Duodenal mucosa (tissue), 2 donors: ENCODE measurements around the gene ENTPD6.
"Not testable (repeated sequence)": the region's sequence is repeated elsewhere in the genome, so short reads cannot be mapped to it uniquely, and the experiment has no call there.

ENCODE experiments used
- H3K27ac ChIP-seq: one replicate; pipeline ENCODE4 v1.7.0; 2013; ENCODE audit warnings: low read depth, low read length
- H3K27me3 ChIP-seq, 2 donors: one replicate each; pipeline ENCODE4 v1.7.0; 2013; ENCODE audit warnings: low read length in 2 of 2, control low read depth in 1 of 2; ENCODE audit not compliant: insufficient read depth in 2 of 2, control insufficient read depth in 1 of 2
- H3K36me3 ChIP-seq, 2 donors: one replicate each; pipeline ENCODE4 v1.7.0; 2013; ENCODE audit warnings: low read length in 2 of 2, control low read depth in 1 of 2; ENCODE audit not compliant: insufficient read depth in 2 of 2, control insufficient read depth in 1 of 2
- H3K4me1 ChIP-seq, 2 donors: one replicate each; pipeline ENCODE4 v1.7.0; 2013; ENCODE audit warnings: low read length in 2 of 2, control low read depth in 1 of 2; ENCODE audit not compliant: insufficient read depth in 2 of 2, control insufficient read depth in 1 of 2
- H3K4me3 ChIP-seq, 2 donors: one replicate each; pipeline ENCODE4 v1.7.0; 2013; ENCODE audit warnings: low read length in 2 of 2, low read depth in 1 of 2
- H3K9ac ChIP-seq, 2 donors: one replicate each; pipeline ENCODE4 v1.7.0; 2013; ENCODE audit warnings: low read length in 2 of 2, low read depth in 1 of 2
- H3K9me3 ChIP-seq, 2 donors: one replicate each; pipeline ENCODE4 v1.7.0; 2013; ENCODE audit warnings: low read length in 2 of 2, control low read depth in 1 of 2; ENCODE audit not compliant: control insufficient read depth in 1 of 2

The ENTPD6 gene

DNA sequence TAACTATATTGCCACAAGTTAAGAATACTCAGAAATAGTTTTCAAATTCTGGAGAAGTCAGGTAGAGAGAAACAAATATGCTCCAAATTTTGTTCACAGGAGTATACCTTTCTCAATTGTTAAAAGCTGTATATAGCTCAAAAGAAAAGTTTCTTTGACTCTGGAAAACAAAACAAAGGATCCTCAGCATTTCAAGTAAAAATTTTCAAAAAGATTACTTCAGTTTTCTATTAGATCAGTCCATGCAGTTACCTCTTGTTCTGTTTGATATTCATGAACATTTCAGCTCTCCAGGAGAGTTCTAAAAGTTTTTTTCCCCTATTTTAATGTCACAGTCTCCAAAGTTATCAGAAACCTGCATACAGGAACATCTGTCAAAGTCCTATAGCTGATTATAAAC, 30.4 kb upstream of the ENTPD6 start:
- no peaks in the 10 kb centered on the region for H3K36me3 ChIP-seq
- H3K9me3 ChIP-seq: peaks cover 0 to 2% of the 10 kb centered on the region in 2 donors
- H3K4me1 ChIP-seq: no peaks in the 10 kb centered on the region
- no peaks in the 10 kb centered on the region for H3K27me3 ChIP-seq
- H3K9ac ChIP-seq: no peak overlapping the region
- H3K27ac ChIP-seq: no peak overlapping the region
- H3K4me3 ChIP-seq: no peak overlapping the region

DNA sequence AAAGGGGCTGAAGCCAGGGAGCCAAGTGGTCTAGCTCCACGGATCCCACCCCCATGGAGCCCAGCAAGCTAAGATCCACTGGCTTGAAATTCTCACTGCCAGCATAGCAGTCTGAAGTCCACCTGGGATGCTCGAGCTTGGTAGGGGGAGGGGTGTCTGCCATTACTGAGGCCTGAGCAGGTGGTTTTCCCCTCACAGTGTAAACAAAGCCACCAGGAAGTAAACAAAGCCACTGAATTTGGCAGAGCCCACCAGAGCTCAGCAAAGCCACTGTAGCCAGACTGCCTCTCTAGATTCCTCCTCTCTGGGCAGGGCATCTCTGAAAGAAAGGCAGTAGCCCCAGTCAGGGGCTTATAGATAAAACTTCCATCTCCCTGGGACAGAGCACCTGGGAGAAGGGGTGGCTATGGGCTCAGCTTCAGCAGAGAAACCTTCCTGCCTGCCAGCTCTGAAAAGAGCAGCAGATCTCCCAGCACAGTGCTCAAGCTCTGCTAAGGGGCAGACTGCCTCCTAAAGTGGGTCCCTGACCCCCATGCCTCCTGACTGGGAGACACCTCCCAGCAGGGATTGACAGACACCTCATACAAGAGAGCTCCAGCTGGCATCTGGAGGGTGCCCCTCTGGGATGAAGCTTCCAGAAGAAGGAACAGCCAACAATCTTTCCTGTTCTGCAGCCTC, 29.3 kb upstream of the ENTPD6 start:
- not testable (repeated sequence) for H3K27ac ChIP-seq, H3K36me3 ChIP-seq, H3K9me3 ChIP-seq

DNA sequence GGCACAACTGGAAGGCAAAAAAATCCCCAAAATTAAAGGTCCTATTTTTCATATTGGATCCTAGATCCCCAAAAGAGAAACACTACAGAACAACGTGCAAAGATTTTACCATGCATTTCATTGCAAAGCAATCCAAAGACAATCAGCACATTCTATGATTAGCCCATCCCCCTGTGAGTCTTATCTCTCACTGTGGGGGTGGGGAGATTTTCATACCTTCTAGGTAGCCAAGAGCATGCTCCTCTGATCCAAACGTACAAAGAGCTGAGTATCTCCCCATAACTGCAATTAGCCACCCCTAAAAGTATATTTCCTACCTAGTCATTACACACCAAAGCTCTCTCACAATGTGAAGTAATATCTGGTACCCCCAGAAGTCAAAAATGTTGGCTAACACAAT, 22.2 kb upstream of the ENTPD6 start:
- no peak overlapping the region for H3K9ac ChIP-seq
- no peaks in the 10 kb centered on the region for H3K36me3 ChIP-seq
- H3K27me3 ChIP-seq: no peaks in the 10 kb centered on the region
- H3K9me3 ChIP-seq: no peaks in the 10 kb centered on the region
- H3K27ac ChIP-seq: no peak overlapping the region
- peak overlapping the region in 1 of 2 donors; percentile 7 for H3K4me3 ChIP-seq
- H3K4me1 ChIP-seq: peaks cover 0 to 5% of the 10 kb centered on the region in 2 donors

More for the DNA sequence above, 29.3 kb upstream of the ENTPD6 start:
- H3K27me3 ChIP-seq, H3K4me1 ChIP-seq, H3K4me3 ChIP-seq, H3K9ac ChIP-seq: not testable (repeated sequence)

DNA sequence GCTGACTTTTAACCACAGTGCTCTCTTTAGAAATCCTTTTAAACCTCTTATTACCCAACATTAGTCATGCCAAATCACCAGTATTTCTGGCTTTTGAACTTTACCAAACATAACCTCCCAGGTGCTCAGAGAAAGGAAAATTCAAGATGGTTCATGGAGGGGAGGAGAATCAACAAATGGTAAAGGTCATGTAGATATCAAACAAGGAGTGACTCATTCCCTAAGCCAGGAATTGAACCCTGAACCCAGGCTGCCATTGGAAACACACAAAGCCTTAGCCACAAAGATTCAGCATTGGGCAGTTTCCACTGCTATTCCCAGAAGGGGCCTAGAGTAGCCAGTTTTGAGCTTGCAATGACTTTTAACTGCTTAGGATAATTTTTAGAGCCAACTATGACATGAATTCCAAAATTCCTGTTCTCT, 21.6 kb upstream of the ENTPD6 start:
- no peaks in the 10 kb centered on the region for H3K36me3 ChIP-seq
- peak overlapping the region in 1 of 2 donors; percentile 7 for H3K4me3 ChIP-seq
- no peaks in the 10 kb centered on the region for H3K9me3 ChIP-seq
- no peaks in the 10 kb centered on the region for H3K27me3 ChIP-seq
- H3K4me1 ChIP-seq: peaks cover 0 to 5% of the 10 kb centered on the region in 2 donors
- no peak overlapping the region for H3K27ac ChIP-seq
- no peak overlapping the region for H3K9ac ChIP-seq

DNA sequence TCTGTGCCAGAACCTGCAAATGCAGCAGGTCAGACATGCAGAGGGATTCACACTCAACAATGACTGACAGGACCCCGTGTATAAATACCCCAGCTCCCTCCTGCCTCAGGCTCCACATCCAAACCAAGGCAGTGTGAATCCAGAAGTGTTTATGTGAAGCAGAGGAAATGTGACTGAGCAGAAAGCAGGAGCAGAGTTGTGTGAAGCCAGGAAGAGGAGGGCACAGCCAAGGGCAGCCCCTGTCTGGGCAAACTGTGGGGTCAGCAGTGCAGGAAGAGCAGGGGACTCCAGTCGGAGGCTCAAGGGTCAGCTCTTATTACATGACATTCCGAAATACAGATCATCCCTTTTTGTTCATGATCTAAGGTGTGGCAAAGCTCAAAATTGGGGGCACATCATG, 19.3 kb upstream of the ENTPD6 start:
- Histone ChIP-seq H3K9me3 (no peaks in the 10 kb centered on the region), H3K9ac (no peak overlapping the region), H3K27ac (no peak overlapping the region)

DNA sequence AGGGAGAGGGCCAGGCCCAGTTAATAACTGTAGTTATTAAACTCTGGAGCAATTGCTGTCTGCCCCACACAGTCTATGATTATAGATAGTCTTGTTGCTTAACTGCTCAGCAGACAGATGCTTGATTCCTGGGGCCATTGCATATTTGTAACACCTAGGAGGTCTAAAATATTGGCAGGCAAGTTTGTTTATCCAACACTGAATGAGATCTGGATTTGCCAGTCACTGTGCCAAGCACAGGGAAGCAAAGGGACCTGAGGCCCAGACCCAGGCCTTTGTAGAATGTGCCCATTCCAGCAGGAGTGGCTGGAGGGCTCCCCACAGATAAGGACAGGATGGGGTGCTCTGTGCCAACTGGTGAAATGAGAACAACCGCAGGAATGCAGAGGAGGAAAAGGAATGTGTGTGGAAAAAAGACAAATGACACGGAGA, 17.6 kb upstream of the ENTPD6 start:
- H3K9ac ChIP-seq: no peak overlapping the region
- no peak overlapping the region for H3K27ac ChIP-seq
- H3K4me1 ChIP-seq: peaks cover 0 to 5% of the 10 kb centered on the region in 2 donors
- no peak overlapping the region for H3K4me3 ChIP-seq
- H3K9me3 ChIP-seq: no peaks in the 10 kb centered on the region
- no peaks in the 10 kb centered on the region for H3K36me3 ChIP-seq
- H3K27me3 ChIP-seq: no peaks in the 10 kb centered on the region

More for the DNA sequence above, 19.3 kb upstream of the ENTPD6 start:
- H3K36me3 ChIP-seq: no peaks in the 10 kb centered on the region
- H3K4me3 ChIP-seq: no peak overlapping the region
- H3K27me3 ChIP-seq: no peaks in the 10 kb centered on the region
- peaks cover 0 to 5% of the 10 kb centered on the region in 2 donors for H3K4me1 ChIP-seq

DNA sequence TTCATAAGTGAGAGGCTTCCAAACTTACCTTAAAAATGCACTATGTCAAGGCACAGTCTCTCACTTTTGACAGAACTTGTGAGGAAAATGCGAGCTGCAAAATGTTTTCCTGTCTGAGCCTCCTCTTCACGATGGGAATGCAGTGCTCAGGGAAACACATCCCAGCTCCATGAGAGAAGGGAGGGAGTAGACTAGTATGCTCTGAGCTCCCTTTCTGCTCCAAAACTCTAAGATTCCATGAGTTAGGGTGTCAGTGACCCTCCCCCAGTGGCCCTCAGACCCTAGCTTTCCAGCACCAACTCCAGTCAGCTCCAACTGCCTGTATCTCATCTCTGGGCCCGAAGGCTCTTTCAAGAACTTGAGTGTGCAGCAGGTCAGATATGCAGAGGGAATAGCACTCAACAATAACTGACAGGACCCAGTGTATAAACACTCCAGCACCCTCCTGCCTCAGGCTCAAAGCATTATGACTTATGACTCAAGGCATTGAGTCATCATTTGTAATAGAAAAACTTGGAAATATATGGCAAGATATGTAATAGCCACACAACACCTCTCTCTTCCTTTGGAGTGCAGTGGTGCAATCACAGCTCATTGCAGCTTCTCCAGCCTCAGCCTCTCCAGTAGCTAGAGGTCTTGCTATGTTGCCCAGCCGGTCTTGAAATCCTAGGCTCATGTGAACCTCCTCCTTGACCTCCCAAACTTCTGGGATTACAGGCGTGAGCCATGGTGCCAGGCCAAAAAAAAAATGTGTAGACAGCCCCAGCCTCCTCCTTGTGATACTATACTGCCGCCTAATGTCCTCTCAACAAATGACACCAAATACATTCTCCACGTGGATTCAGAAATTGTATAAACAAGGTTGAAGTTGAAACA, 16.7 kb upstream of the ENTPD6 start:
- no peak overlapping the region for H3K27ac ChIP-seq
- no peaks in the 10 kb centered on the region for H3K36me3 ChIP-seq
- H3K27me3 ChIP-seq: no peaks in the 10 kb centered on the region
- no peaks in the 10 kb centered on the region for H3K4me1 ChIP-seq
- H3K4me3 ChIP-seq: no peak overlapping the region
- H3K9me3 ChIP-seq: no peaks in the 10 kb centered on the region
- no peak overlapping the region for H3K9ac ChIP-seq

DNA sequence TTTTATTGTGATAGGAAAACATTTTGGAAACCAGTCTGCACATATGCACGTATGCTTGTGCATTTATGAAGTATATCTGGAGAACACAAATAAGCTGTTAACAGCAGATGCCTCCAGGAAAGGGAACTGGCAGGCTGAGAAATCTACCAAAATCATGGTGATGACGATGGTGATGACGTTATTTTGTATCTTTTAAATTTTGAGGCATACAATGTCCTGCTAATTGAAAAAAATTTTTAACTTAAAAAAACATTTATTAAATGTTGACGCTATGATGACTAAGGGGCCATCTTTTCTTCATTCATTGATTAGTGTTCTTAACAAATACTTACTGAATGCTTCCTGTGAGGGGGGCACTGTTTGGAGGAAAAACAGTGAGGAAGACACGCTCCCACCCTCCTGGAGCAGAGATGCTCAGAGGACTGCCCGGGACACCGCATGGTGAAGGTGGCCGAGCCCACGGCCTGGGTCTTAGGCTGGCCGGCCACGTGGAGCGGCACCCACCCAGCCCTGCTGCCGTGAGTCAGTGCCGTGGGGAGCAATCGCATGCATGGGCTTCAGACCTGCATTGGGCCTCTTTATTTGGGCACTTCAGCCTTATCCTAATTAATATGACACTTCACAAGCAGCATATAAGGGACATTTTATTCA, 15.9 kb upstream of the ENTPD6 start:
- Histone ChIP-seq H3K4me1 (no peaks in the 10 kb centered on the region), H3K27ac (no peak overlapping the region), H3K9me3 (no peaks in the 10 kb centered on the region), H3K9ac (no peak overlapping the region), H3K27me3 (no peaks in the 10 kb centered on the region), H3K4me3 (no peak overlapping the region), H3K36me3 (no peaks in the 10 kb centered on the region)

DNA sequence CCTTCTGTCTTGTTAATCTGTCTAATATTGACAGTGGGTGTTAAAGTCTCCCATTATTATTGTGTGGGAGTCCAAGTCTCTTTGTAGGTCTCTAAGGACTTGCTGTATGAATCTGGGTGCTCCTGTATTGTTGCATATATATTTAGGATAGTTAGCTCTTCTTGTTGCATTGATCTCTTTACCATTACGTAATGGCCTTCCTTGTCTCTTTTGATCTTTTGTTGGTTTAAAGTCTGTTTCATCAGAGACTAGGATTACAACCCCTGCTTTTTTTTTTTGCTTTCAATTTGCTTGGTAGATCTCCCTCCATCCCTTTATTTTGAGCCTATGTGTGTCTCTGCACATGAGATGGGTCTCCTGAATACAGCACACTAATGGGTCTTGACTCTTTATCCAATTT, 11.1 kb upstream of the ENTPD6 start:
- not testable (repeated sequence) for H3K9me3 ChIP-seq, H3K27ac ChIP-seq, H3K4me1 ChIP-seq, H3K4me3 ChIP-seq, H3K27me3 ChIP-seq, H3K9ac ChIP-seq, H3K36me3 ChIP-seq

DNA sequence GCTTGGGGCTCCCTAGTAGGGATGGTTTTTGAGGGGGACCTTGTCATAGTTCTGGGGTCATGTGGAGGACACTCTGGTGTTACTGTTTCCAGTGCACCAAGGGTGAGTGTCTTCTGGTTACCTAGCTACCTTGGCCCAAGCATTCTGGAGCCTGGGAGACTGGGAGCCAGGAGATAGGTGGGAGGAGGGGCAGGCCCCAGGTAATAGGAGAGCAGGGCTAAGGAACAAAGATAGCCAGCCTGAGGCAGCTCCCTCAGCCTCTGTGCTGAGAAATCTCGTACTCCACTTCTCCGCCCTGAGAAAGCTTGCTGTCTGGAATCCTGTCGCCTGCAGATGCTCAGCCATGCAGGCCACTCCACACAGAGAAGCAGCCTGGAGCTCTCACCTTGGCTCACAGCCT, 8.3 kb upstream of the ENTPD6 start:
- no peak overlapping the region for H3K4me3 ChIP-seq
- no peak overlapping the region for H3K9ac ChIP-seq
- H3K9me3 ChIP-seq: no peaks in the 10 kb centered on the region
- no peaks in the 10 kb centered on the region for H3K36me3 ChIP-seq
- H3K27me3 ChIP-seq: no peaks in the 10 kb centered on the region
- H3K4me1 ChIP-seq: no peaks in the 10 kb centered on the region
- no peak overlapping the region for H3K27ac ChIP-seq
